CD14-positive monocyte (primary cell): ENCODE measurements around the gene LEMD1. TPM values are rescaled to one million over a fixed set of nuclear protein-coding genes. Genes with fewer than 3 reads are reported as not detected.

Experiments
- DNase-seq, 3 donors: peaks; one replicate each; pipeline ENCODE4 v3.0.0-alpha.2; 2011 to 2022
- H2AFZ ChIP-seq: 2 replicates; pipeline ENCODE4 v1.6.0; 2012; ENCODE audit warnings: mild to moderate bottlenecking, low read depth, low read length, inconsistent platforms; ENCODE audit not compliant: insufficient read depth, poor library complexity, severe bottlenecking
- H3K27ac ChIP-seq, 2 donors: 1 replicate in 1 of 2; 2 replicates in 1 of 2; pipeline ENCODE4 v1.5.1; 2012 to 2013; ENCODE audit warnings: low read length in 2 of 2, control low read depth in 1 of 2, inconsistent platforms in 1 of 2, low read depth in 1 of 2, mild to moderate bottlenecking in 1 of 2
- H3K27me3 ChIP-seq, 2 donors: one replicate each; pipeline versions ENCODE4 v1.6.0 to v1.6.1; 2011 to 2013; ENCODE audit warnings: low read length in 2 of 2; ENCODE audit not compliant: control insufficient read depth in 2 of 2, insufficient read depth in 2 of 2
- H3K36me3 ChIP-seq, 2 donors: replicated peaks in 1 of 2; 1 replicate in 1 of 2; 2 replicates in 1 of 2; pipeline versions ENCODE4 v1.5.1 to v1.6.1; 2012 to 2013; ENCODE audit warnings: low read length in 2 of 2, control low read depth in 1 of 2, inconsistent platforms in 1 of 2, mild to moderate bottlenecking in 1 of 2; ENCODE audit not compliant: insufficient read depth in 2 of 2, control insufficient read depth in 1 of 2
- H3K4me1 ChIP-seq, 2 donors: 1 replicate in 1 of 2; 2 replicates in 1 of 2; pipeline versions ENCODE4 v1.5.1 to v1.6.1; 2012 to 2013; ENCODE audit warnings: low read length in 2 of 2, control low read depth in 1 of 2, inconsistent platforms in 1 of 2, mild to moderate bottlenecking in 1 of 2, moderate library complexity in 1 of 2; ENCODE audit not compliant: insufficient read depth in 2 of 2, control insufficient read depth in 1 of 2
- H3K4me2 ChIP-seq: replicated peaks from 2 replicates; pipeline ENCODE3; 2012; ENCODE audit warnings: low read length, moderate library complexity, mild to moderate bottlenecking; ENCODE audit not compliant: poor library complexity, severe bottlenecking; ENCODE audit errors: extremely low read depth
- H3K4me3 ChIP-seq, 3 experiments: fragments of 200-600 bp in 1 of 3; sonication (generic) in 1 of 3; replicated peaks in 1 of 3; 1 replicate in 2 of 3; 2 replicates in 1 of 3; pipeline ENCODE4 v1.5.1; 2011 to 2013; ENCODE audit warnings: low read length in 3 of 3, mild to moderate bottlenecking in 3 of 3, control low read depth in 2 of 3, low read depth in 2 of 3, inconsistent platforms in 1 of 3, moderate library complexity in 1 of 3
- H3K79me2 ChIP-seq: 2 replicates; pipeline ENCODE4 v1.6.0; 2012; ENCODE audit warnings: mild to moderate bottlenecking, control low read depth, inconsistent platforms, low read length, moderate library complexity; ENCODE audit not compliant: insufficient read depth
- H3K9ac ChIP-seq: 2 replicates; pipeline ENCODE4 v1.6.0; 2017; ENCODE audit warnings: low read length, mild to moderate bottlenecking; ENCODE audit not compliant: insufficient read depth, poor library complexity, severe bottlenecking
- H3K9me3 ChIP-seq, 2 donors: replicated peaks in 1 of 2; 1 replicate in 1 of 2; 2 replicates in 1 of 2; pipeline versions ENCODE4 v1.5.1 to v1.6.1; 2012 to 2013; ENCODE audit warnings: low read length in 2 of 2, control low read depth in 1 of 2; ENCODE audit not compliant: control insufficient read depth in 1 of 2, insufficient read depth in 1 of 2
- H4K20me1 ChIP-seq: 2 replicates; pipeline ENCODE4 v1.6.0; 2012; ENCODE audit warnings: mild to moderate bottlenecking, low read length, control low read depth, moderate library complexity; ENCODE audit not compliant: insufficient read depth
- H3K27ac Mint-ChIP-seq, 7 donors: one replicate each; pipeline ENCODE4 v1.8.0; 2020; ENCODE audit warnings: mild to moderate bottlenecking in 7 of 7, mixed read lengths in 7 of 7, moderate library complexity in 6 of 7, inconsistent platforms in 2 of 7
- H3K27me3 Mint-ChIP-seq, 3 donors: one replicate each; pipeline ENCODE4 v1.8.0; 2021 to 2022; ENCODE audit warnings: low read depth in 3 of 3, mild to moderate bottlenecking in 3 of 3, mixed read lengths in 3 of 3, moderate library complexity in 3 of 3, inconsistent platforms in 1 of 3
- H3K36me3 Mint-ChIP-seq, 2 donors: one replicate each; pipeline ENCODE4 v1.8.0; 2020; ENCODE audit warnings: mixed read lengths in 2 of 2, inconsistent platforms in 1 of 2, mild to moderate bottlenecking in 1 of 2
- H3K4me1 Mint-ChIP-seq: one replicate; pipeline ENCODE4 v1.8.0; 2020; ENCODE audit warnings: mild to moderate bottlenecking, mixed read lengths
- H3K4me3 Mint-ChIP-seq, 2 donors: one replicate each; pipeline ENCODE4 v1.8.0; 2020; ENCODE audit warnings: mild to moderate bottlenecking in 2 of 2, mixed read lengths in 2 of 2, moderate library complexity in 1 of 2
- H3K9me3 Mint-ChIP-seq, 7 donors: one replicate each; pipeline ENCODE4 v1.8.0; 2020 to 2022; ENCODE audit warnings: mixed read lengths in 7 of 7, mild to moderate bottlenecking in 6 of 7, moderate library complexity in 6 of 7, inconsistent platforms in 2 of 7
- WGBS: methylation state at CpG from one replicate; pipeline ENCODE4 v1.1.5; 2013; ENCODE audit warnings: missing lambda C conversion rate; ENCODE audit not compliant: insufficient coverage; 5-methylcytosine and 5-hydroxymethylcytosine counted together
- intact Hi-C, 2 donors: fragments of 100-400 bp; cut with micrococcal nuclease; formaldehyde crosslinking; loops; one replicate each; pipeline versions ENCODE4 v1.15.0 to v1.15.1; 2023
- polyA plus RNA-seq, 3 donors: library from polyadenylated mRNA; depleted of rRNA in 1 of 3; unstranded in 2 of 3; stranded (reverse) in 1 of 3; fragments of 300-500 nt in 2 of 3; fragments of >200 nt in 1 of 3; fragmentation: Illumina TruSeq in 2 of 3; gene quantifications; 1 replicate in 2 of 3; 2 replicates in 1 of 3; pipeline ENCODE4 v1.2.3, GENCODE V29; 2012 to 2021
- TF ChIP-seq, protein P1 (sequence below): fragments of 200-600 bp; IDR thresholded peaks from one replicate; pipeline ENCODE4 v1.8.0; 2022; ENCODE audit warnings: antibody characterized with exemption, mild to moderate bottlenecking

Gene LEMD1
- polyA plus RNA-seq, 3 donors = not detected

DNA sequence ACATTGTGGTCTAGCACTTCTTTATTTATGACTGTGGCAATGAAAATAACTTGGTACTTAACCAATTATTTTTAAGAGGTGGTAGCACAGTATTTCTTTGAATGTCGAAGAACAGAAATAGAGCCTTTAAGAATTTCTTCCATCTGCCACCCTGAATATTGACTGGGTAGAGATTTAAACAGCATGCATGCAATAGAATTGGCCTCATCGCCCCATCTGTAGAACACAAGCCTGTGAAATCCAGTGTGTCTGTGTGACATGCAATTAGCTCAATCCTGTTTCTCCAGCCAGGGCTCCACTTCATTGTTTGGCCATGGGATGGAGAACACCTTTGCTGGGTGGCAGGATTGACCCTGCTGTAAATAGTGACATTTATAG lies 48.1 kb downstream of the LEMD1 start:
- no peak overlapping the region for H3K27ac Mint-ChIP-seq
- no peaks in the 10 kb centered on the region for H3K36me3 Mint-ChIP-seq
- H3K4me3 ChIP-seq = no peak overlapping the region
- no peak overlapping the region for H2AFZ ChIP-seq
- peaks cover 27 to 33% of the 10 kb centered on the region in 2 donors for H3K27me3 ChIP-seq
- no peaks in the 10 kb centered on the region for H3K36me3 ChIP-seq
- peaks cover 4% of the 10 kb centered on the region for H3K4me1 Mint-ChIP-seq
- no peak for DNase-seq
- H3K9me3 ChIP-seq = no peaks in the 10 kb centered on the region
- H3K9me3 Mint-ChIP-seq = no peaks in the 10 kb centered on the region
- H3K4me3 Mint-ChIP-seq = peak overlapping the region in 1 of 2 donors; percentile 22
- no peak overlapping the region for H3K27ac ChIP-seq
- WGBS = 92% methylated on average over 1 of the region's 2 CpGs
- TF ChIP-seq, protein P1, sequence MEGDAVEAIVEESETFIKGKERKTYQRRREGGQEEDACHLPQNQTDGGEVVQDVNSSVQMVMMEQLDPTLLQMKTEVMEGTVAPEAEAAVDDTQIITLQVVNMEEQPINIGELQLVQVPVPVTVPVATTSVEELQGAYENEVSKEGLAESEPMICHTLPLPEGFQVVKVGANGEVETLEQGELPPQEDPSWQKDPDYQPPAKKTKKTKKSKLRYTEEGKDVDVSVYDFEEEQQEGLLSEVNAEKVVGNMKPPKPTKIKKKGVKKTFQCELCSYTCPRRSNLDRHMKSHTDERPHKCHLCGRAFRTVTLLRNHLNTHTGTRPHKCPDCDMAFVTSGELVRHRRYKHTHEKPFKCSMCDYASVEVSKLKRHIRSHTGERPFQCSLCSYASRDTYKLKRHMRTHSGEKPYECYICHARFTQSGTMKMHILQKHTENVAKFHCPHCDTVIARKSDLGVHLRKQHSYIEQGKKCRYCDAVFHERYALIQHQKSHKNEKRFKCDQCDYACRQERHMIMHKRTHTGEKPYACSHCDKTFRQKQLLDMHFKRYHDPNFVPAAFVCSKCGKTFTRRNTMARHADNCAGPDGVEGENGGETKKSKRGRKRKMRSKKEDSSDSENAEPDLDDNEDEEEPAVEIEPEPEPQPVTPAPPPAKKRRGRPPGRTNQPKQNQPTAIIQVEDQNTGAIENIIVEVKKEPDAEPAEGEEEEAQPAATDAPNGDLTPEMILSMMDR = no peak
- no peak overlapping the region for H3K9ac ChIP-seq
- H3K79me2 ChIP-seq = no peaks in the 10 kb centered on the region
- intact Hi-C loops = no loop called here
- H3K27me3 Mint-ChIP-seq = peaks cover 31 to 60% (median 32%) of the 10 kb centered on the region in 3 donors
- no peaks in the 10 kb centered on the region for H3K4me1 ChIP-seq
- no peak overlapping the region for H3K4me2 ChIP-seq
- no peaks in the 10 kb centered on the region for H4K20me1 ChIP-seq

DNA sequence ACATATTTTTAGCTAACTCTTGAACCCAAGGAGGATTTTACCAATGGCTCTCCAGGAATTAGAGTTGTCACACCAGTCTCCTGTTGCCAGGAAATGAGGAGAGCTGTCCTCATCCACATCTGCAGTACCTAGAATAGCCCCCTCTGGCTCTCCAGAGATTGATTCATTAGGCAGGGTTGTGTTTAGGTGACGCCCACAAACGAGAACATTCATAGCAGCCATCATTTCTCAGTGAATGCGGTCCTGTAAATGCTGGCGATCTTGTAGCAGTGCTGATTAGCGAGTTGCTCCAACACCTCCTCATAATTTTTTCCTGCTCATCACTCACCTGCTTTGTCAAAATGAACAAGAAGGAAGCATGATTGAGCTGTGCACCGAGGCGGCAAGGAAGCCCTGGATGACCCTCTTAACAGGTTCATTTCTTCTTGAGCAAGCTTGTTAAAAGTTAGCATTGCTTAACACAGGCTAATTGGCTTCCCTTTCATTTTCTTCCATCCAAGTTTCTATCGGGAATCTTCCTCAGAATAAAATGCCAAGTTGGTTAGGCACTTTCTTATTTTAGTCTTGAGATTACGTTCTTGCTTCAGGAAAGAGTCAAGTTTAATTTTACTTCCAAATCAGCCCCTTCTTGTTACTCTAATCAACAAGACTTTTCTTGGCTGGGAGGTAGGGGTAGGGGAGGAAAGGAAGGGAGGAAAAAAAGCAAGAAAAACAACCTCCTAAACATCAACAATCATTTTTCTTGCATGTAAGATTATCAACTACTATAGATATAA lies 48.6 kb downstream of the LEMD1 start:
- Histone ChIP-seq H3K27me3 (peaks cover 27 to 30% of the 10 kb centered on the region in 2 donors), H3K36me3 (no peaks in the 10 kb centered on the region), H2AFZ (no peak overlapping the region), H3K79me2 (no peaks in the 10 kb centered on the region), H3K4me2 (no peak overlapping the region), H4K20me1 (no peaks in the 10 kb centered on the region), H3K9ac (no peak overlapping the region), H3K9me3 (no peaks in the 10 kb centered on the region), H3K4me3 (no peak overlapping the region), H3K4me1 (no peaks in the 10 kb centered on the region), H3K27ac (no peak overlapping the region)
- TF ChIP-seq, protein P1 = no peak
- Mint-ChIP-seq H3K27ac (no peak overlapping the region), H3K27me3 (peaks cover 29 to 60% (median 31%) of the 10 kb centered on the region in 3 donors), H3K36me3 (no peaks in the 10 kb centered on the region), H3K4me3 (peak overlapping the region in 1 of 2 donors; percentile 6), H3K4me1 (peaks cover 4% of the 10 kb centered on the region), H3K9me3 (no peaks in the 10 kb centered on the region)
- 67% methylated on average over 3 of the region's 9 CpGs for WGBS
- no peak for DNase-seq
- intact Hi-C loops = no loop called here
